Measurements from ENCODE around the gene PPP1R1A.

- TF ChIP-seq POLR2A (IDR thresholded peaks at IDR 0.05) (no peak), POLR2AphosphoS5 (IDR thresholded peaks at IDR 0.05; ENCODE audit: insufficient read depth in 1 of 2, low read depth in 1 of 2) (no peak)
These were observed 19.4 kb downstream of the PPP1R1A start for GRCh38 chr12:54569072-54569471.
